Kidney capillary endothelial cell (primary cell): Measurements from ENCODE around the gene RAD51AP1.
"Not testable (repeated sequence)": the region's sequence is repeated elsewhere in the genome, so short reads cannot be mapped to it uniquely, and the experiment has no call there.

ENCODE experiments used
- DNase-seq: peaks from one replicate; pipeline ENCODE4 v3.0.0-alpha.2; 2018; ENCODE audit warnings: low spot score

The RAD51AP1 gene

GRCh38 chr12:4538207-4539160 is at the start of gene RAD51AP1:
TSS of gene RAD51AP1 (plus strand) at chr12:4538890. CDS start at chr12:4538940, 50 bp downstream.
- peak; percentile 96 for DNase-seq

GRCh38 chr12:4489556-4489955 is 49.1 kb upstream of the RAD51AP1 start:
- DNase-seq: no peak

GRCh38 chr12:4490973-4491372 is 47.7 kb upstream of the RAD51AP1 start:
- no peak for DNase-seq

- DNase-seq: no peak
Measured at GRCh38 chr12:4496145-4496838, 42.4 kb upstream of the RAD51AP1 start.

- no peak for DNase-seq
Measured at GRCh38 chr12:4499186-4499585, 39.5 kb upstream of the RAD51AP1 start.

- DNase-seq: no peak
Measured at GRCh38 chr12:4505376-4505986, 33.2 kb upstream of the RAD51AP1 start.

GRCh38 chr12:4506430-4506829 is 32.3 kb upstream of the RAD51AP1 start:
- DNase-seq: no peak

- no peak for DNase-seq
Measured at GRCh38 chr12:4506870-4507269, 31.8 kb upstream of the RAD51AP1 start.

- not testable (repeated sequence) for DNase-seq
Measured at GRCh38 chr12:4508503-4508902, 30.2 kb upstream of the RAD51AP1 start.

GRCh38 chr12:4509269-4509668 is 29.4 kb upstream of the RAD51AP1 start:
- DNase-seq: not testable (repeated sequence)

GRCh38 chr12:4518106-4518728 is 20.5 kb upstream of the RAD51AP1 start:
- DNase-seq: no peak

GRCh38 chr12:4523443-4523842 is 15.2 kb upstream of the RAD51AP1 start:
- not testable (repeated sequence) for DNase-seq

GRCh38 chr12:4526923-4527546 is 11.7 kb upstream of the RAD51AP1 start:
- DNase-seq: peak; percentile 31

- DNase-seq: no peak
Measured at GRCh38 chr12:4530160-4530559, 8.5 kb upstream of the RAD51AP1 start.

GRCh38 chr12:4530982-4531586 is 7.6 kb upstream of the RAD51AP1 start:
- no peak for DNase-seq

- DNase-seq: no peak
Measured at GRCh38 chr12:4535092-4535491, 3.6 kb upstream of the RAD51AP1 start.

GRCh38 chr12:4535871-4536270 is 2.8 kb upstream of the RAD51AP1 start:
- no peak for DNase-seq

- DNase-seq: no peak
Measured at GRCh38 chr12:4539167-4539870, 629 bp downstream of the RAD51AP1 start.

- DNase-seq: no peak
Measured at GRCh38 chr12:4540170-4540569, 1.5 kb downstream of the RAD51AP1 start.

GRCh38 chr12:4540638-4541037 is 1.9 kb downstream of the RAD51AP1 start:
- no peak for DNase-seq

- DNase-seq: no peak
Measured at GRCh38 chr12:4545195-4545594, 6.5 kb downstream of the RAD51AP1 start.
